ENCODE measurements around the gene KBTBD4.

KBTBD4 gene

GRCh38 chr11:47599902-47600301, 21.1 kb upstream of the KBTBD4 start:
- Histone ChIP-seq H3K4me3 (ENCODE audit: low read length) (no peak overlapping the region), H3K36me3 (ENCODE audit: insufficient read depth, low read length) (no peaks in the 10 kb centered on the region), H3K9me3 (ENCODE audit: low read length) (no peaks in the 10 kb centered on the region), H3K27me3 (ENCODE audit: insufficient read depth, low read length) (no peaks in the 10 kb centered on the region), H3K4me1 (ENCODE audit: insufficient read depth, low read length) (peaks cover 6% of the 10 kb centered on the region), H2AFZ (ENCODE audit: low read depth, low read length) (no peak overlapping the region)

DNA sequence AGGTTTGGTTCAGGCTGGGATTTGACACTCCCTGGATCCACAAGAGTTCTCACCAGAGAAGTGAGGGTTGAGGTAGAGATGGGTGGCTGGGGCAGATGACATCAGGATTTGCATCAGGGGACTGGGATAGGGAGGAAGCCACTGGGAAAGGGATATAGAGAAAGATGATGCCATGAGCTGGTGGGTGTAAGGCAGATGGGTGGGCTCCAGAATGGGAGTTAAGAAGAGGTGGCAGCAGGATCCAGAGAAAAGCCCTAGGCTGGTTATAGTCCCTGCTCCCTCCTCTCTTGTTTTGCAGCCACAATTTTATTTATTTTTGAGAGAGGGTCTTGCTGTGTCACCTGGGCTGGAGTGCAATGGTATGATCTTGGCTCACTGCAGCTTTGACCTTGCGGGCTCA, 17.2 kb upstream of the KBTBD4 start:
- Histone ChIP-seq H3K36me3 (ENCODE audit: insufficient read depth, low read length) (no peaks in the 10 kb centered on the region), H3K27me3 (ENCODE audit: insufficient read depth, low read length) (no peaks in the 10 kb centered on the region), H3K4me3 (ENCODE audit: low read length) (no peak overlapping the region), H2AFZ (ENCODE audit: low read depth, low read length) (no peak overlapping the region), H3K4me1 (ENCODE audit: insufficient read depth, low read length) (peaks cover 29% of the 10 kb centered on the region), H3K9me3 (ENCODE audit: low read length) (no peaks in the 10 kb centered on the region)

- H3K27me3 ChIP-seq (ENCODE audit: insufficient read depth, low read length): no peaks in the 10 kb centered on the region
- no peaks in the 10 kb centered on the region for H3K9me3 ChIP-seq (ENCODE audit: low read length)
- H2AFZ ChIP-seq (ENCODE audit: low read depth, low read length): no peak overlapping the region
- H3K36me3 ChIP-seq (ENCODE audit: insufficient read depth, low read length): no peaks in the 10 kb centered on the region
- peaks cover 28% of the 10 kb centered on the region for H3K4me1 ChIP-seq (ENCODE audit: insufficient read depth, low read length)
- no peak overlapping the region for H3K4me3 ChIP-seq (ENCODE audit: low read length)
These were observed 16.3 kb upstream of the KBTBD4 start for GRCh38 chr11:47595029-47595428.

DNA sequence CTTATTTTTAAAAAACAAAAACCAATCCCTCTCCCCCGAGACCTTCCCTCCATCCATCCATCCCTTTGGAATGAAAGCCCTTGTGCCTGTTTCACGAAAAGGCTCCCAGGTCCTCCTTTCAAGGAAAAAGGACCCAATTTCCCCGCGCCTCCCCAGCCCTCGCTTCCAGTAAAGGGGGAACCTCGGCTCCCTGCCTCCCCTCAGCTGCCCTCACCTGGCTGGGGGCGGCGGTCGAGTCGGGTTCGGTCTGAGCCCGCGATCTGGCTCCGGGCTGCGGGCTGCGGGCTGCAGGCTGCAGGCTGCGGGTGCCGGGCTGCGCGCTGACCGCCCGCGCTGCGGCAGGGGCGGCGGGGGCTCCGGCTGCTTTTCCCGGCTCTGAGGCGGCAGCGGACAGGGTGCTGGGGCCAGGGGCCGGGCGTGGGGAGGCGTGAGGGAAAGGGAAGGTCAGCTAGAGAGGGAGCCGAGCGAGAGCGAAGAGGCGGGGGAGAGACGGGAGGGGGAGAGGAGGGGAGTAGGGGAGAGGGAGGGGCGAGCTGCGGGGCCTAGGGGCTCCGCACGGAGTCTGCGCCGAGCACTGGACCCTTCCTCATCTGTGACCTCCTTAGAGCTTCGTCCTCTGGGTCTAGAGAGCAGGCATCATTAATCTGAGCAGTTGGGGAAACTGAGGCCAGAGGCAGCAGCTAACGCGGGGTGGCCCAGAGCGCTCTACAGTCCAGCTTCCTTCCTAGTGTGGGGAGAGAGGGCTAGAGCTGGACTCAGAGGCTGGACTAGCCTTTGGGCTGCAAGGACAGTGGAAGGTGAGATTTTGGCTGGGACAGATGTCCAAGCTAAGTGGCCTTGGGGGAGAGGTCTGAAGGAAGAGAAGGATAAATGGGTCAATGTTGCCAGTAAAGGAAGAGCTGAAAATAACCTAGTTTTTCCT, 15.4 kb upstream of the KBTBD4 start, which contains the start of gene C1QTNF4:
C1QTNF4 (minus strand) TSS at position 478 of the 922 bp plus-strand sequence. CDS start 3,601 bp downstream, outside the sequence.
- H3K9me3 ChIP-seq (ENCODE audit: low read length): no peaks in the 10 kb centered on the region
- peak within 1 kb of the TSS; percentile 45 for H3K4me3 ChIP-seq (ENCODE audit: low read length)
- H3K4me1 ChIP-seq (ENCODE audit: insufficient read depth, low read length): peaks cover 23% of the 10 kb centered on the region
- no peaks in the 10 kb centered on the region for H3K36me3 ChIP-seq (ENCODE audit: insufficient read depth, low read length)
- H3K27me3 ChIP-seq (ENCODE audit: insufficient read depth, low read length): no peaks in the 10 kb centered on the region
- peak within 1 kb of the TSS; percentile 97 for H2AFZ ChIP-seq (ENCODE audit: low read depth, low read length)

GRCh38 chr11:47593492-47593933, 14.7 kb upstream of the KBTBD4 start:
- peak overlapping the region; percentile 45 for H3K4me3 ChIP-seq (ENCODE audit: low read length)
- H2AFZ ChIP-seq (ENCODE audit: low read depth, low read length): peak overlapping the region; percentile 97

GRCh38 chr11:47592970-47593369, 14.2 kb upstream of the KBTBD4 start:
- H3K4me3 ChIP-seq (ENCODE audit: low read length): no peak overlapping the region
- H3K4me1 ChIP-seq (ENCODE audit: insufficient read depth, low read length): peaks cover 26% of the 10 kb centered on the region
- H2AFZ ChIP-seq (ENCODE audit: low read depth, low read length): peak overlapping the region; percentile 97
- no peaks in the 10 kb centered on the region for H3K36me3 ChIP-seq (ENCODE audit: insufficient read depth, low read length)
- H3K27me3 ChIP-seq (ENCODE audit: insufficient read depth, low read length): no peaks in the 10 kb centered on the region
- no peaks in the 10 kb centered on the region for H3K9me3 ChIP-seq (ENCODE audit: low read length)

More at GRCh38 chr11:47593492-47593933, 14.7 kb upstream of the KBTBD4 start:
- Histone ChIP-seq H3K9me3 (ENCODE audit: low read length) (no peaks in the 10 kb centered on the region), H3K4me1 (ENCODE audit: insufficient read depth, low read length) (peaks cover 23% of the 10 kb centered on the region), H3K36me3 (ENCODE audit: insufficient read depth, low read length) (no peaks in the 10 kb centered on the region), H3K27me3 (ENCODE audit: insufficient read depth, low read length) (no peaks in the 10 kb centered on the region)

DNA sequence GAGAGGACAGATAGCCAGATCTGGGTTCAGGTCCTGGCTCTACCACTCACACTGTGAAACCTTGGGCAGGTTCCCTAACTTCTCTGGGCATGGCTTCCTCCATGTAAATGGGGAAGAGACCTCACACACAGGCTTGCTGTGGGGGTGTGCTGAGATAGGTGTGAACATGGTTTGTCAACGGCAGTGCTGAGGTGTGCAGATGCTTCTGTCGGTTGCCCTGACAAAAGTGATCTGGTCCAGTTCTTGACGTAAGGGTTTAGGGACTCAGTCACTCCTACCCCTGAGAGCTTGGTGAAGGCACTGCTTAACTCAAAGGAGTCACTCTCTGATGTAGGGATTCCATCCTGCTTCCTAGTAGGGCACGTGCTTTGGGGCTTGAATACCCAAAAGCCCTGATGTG, 13.5 kb upstream of the KBTBD4 start:
- no peaks in the 10 kb centered on the region for H3K36me3 ChIP-seq (ENCODE audit: insufficient read depth, low read length)
- no peaks in the 10 kb centered on the region for H3K27me3 ChIP-seq (ENCODE audit: insufficient read depth, low read length)
- no peaks in the 10 kb centered on the region for H3K9me3 ChIP-seq (ENCODE audit: low read length)
- peaks cover 26% of the 10 kb centered on the region for H3K4me1 ChIP-seq (ENCODE audit: insufficient read depth, low read length)
- no peak overlapping the region for H3K4me3 ChIP-seq (ENCODE audit: low read length)
- no peak overlapping the region for H2AFZ ChIP-seq (ENCODE audit: low read depth, low read length)

DNA sequence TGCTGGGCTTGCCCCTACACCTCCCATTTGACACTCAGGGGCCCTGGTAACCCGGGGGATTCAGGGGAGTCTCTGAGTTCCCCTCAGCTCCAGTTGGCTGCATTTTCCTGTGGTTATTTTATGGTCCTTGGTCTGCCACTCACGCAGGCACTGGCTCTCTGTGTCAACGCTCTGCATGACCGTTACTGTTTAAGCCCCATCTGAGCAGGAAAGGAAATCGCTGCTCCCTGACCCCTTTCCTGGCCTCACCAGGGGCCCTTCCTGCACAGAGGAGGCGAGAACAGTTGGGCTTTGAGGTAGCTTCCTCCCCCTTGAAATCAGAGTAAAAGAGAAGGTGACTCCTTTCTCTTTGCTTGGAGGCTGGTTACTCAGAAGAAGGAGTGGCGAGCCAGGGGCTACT, 13.0 kb upstream of the KBTBD4 start:
- Histone ChIP-seq H3K27me3 (ENCODE audit: insufficient read depth, low read length) (no peaks in the 10 kb centered on the region), H3K36me3 (ENCODE audit: insufficient read depth, low read length) (no peaks in the 10 kb centered on the region)

GRCh38 chr11:47589977-47590861, 11.4 kb upstream of the KBTBD4 start:
- no peaks in the 10 kb centered on the region for H3K9me3 ChIP-seq (ENCODE audit: low read length)
- peaks cover 26% of the 10 kb centered on the region for H3K4me1 ChIP-seq (ENCODE audit: insufficient read depth, low read length)
- H3K4me3 ChIP-seq (ENCODE audit: low read length): no peak overlapping the region
- no peaks in the 10 kb centered on the region for H3K27me3 ChIP-seq (ENCODE audit: insufficient read depth, low read length)
- peaks cover under 1% of the 10 kb centered on the region for H3K36me3 ChIP-seq (ENCODE audit: insufficient read depth, low read length)
- no peak overlapping the region for H2AFZ ChIP-seq (ENCODE audit: low read depth, low read length)

More for the DNA sequence above, 13.0 kb upstream of the KBTBD4 start:
- Histone ChIP-seq H3K4me3 (ENCODE audit: low read length) (no peak overlapping the region), H3K4me1 (ENCODE audit: insufficient read depth, low read length) (peaks cover 26% of the 10 kb centered on the region), H3K9me3 (ENCODE audit: low read length) (no peaks in the 10 kb centered on the region), H2AFZ (ENCODE audit: low read depth, low read length) (no peak overlapping the region)

GRCh38 chr11:47589584-47589976, 10.8 kb upstream of the KBTBD4 start:
- no peaks in the 10 kb centered on the region for H3K9me3 ChIP-seq (ENCODE audit: low read length)
- no peak overlapping the region for H2AFZ ChIP-seq (ENCODE audit: low read depth, low read length)
- peaks cover 22% of the 10 kb centered on the region for H3K4me1 ChIP-seq (ENCODE audit: insufficient read depth, low read length)
- peaks cover 5% of the 10 kb centered on the region for H3K36me3 ChIP-seq (ENCODE audit: insufficient read depth, low read length)
- H3K4me3 ChIP-seq (ENCODE audit: low read length): no peak overlapping the region
- no peaks in the 10 kb centered on the region for H3K27me3 ChIP-seq (ENCODE audit: insufficient read depth, low read length)

GRCh38 chr11:47589118-47589517, 10.3 kb upstream of the KBTBD4 start:
- no peak overlapping the region for H2AFZ ChIP-seq (ENCODE audit: low read depth, low read length)
- H3K27me3 ChIP-seq (ENCODE audit: insufficient read depth, low read length): no peaks in the 10 kb centered on the region
- no peak overlapping the region for H3K4me3 ChIP-seq (ENCODE audit: low read length)
- H3K9me3 ChIP-seq (ENCODE audit: low read length): no peaks in the 10 kb centered on the region
- H3K36me3 ChIP-seq (ENCODE audit: insufficient read depth, low read length): peaks cover 9% of the 10 kb centered on the region
- peaks cover 19% of the 10 kb centered on the region for H3K4me1 ChIP-seq (ENCODE audit: insufficient read depth, low read length)

- Histone ChIP-seq H3K9me3 (ENCODE audit: low read length) (no peaks in the 10 kb centered on the region), H3K4me3 (ENCODE audit: low read length) (no peak overlapping the region), H3K36me3 (ENCODE audit: insufficient read depth, low read length) (peaks cover 22% of the 10 kb centered on the region), H2AFZ (ENCODE audit: low read depth, low read length) (no peak overlapping the region), H3K4me1 (ENCODE audit: insufficient read depth, low read length) (peaks cover 12% of the 10 kb centered on the region), H3K27me3 (ENCODE audit: insufficient read depth, low read length) (no peaks in the 10 kb centered on the region)
These were observed 9.1 kb upstream of the KBTBD4 start for GRCh38 chr11:47587723-47588326.

Data from neuron (in vitro differentiated cells).